ENCODE measurements around the gene ARHGAP30.
"Not testable (repeated sequence)": the region's sequence is repeated elsewhere in the genome, so short reads cannot be mapped to it uniquely, and the experiment has no call there.

The ARHGAP30 gene

GRCh38 chr1:161037661-161038522, 31.8 kb downstream of the ARHGAP30 start:
- Histone ChIP-seq H3K9ac (ENCODE audit: low read depth, low read length) (peak overlapping the region; percentile 46; the same call in 1 of the 2 replicates), H3K4me1 (ENCODE audit: control insufficient read depth, insufficient read depth, low read length) (peaks cover 17% of the 10 kb centered on the region; the same call in 1 of the 2 replicates), H3K36me3 (ENCODE audit: control insufficient read depth, insufficient read depth, low read length) (peaks cover 42% of the 10 kb centered on the region), H3K9me3 (ENCODE audit: control insufficient read depth, insufficient read depth, low read length) (no peaks in the 10 kb centered on the region), H3K27me3 (ENCODE audit: control insufficient read depth, insufficient read depth, low read length) (no peaks in the 10 kb centered on the region), H3K4me3 (ENCODE audit: low read depth, low read length) (peak overlapping the region; percentile 81), H3K27ac (ENCODE audit: low read depth, low read length) (peak overlapping the region; percentile 77)

- H3K27ac ChIP-seq (ENCODE audit: low read depth, low read length) = no peak overlapping the region
- H3K4me3 ChIP-seq (ENCODE audit: low read depth, low read length) = no peak overlapping the region
- H3K36me3 ChIP-seq (ENCODE audit: control insufficient read depth, insufficient read depth, low read length) = peaks cover 7% of the 10 kb centered on the region; the same call in 1 of the 2 replicates
- no peaks in the 10 kb centered on the region for H3K9me3 ChIP-seq (ENCODE audit: control insufficient read depth, insufficient read depth, low read length)
- H3K4me1 ChIP-seq (ENCODE audit: control insufficient read depth, insufficient read depth, low read length) = peaks cover 20% of the 10 kb centered on the region; the same call in 1 of the 2 replicates
- no peaks in the 10 kb centered on the region for H3K27me3 ChIP-seq (ENCODE audit: control insufficient read depth, insufficient read depth, low read length)
- H3K9ac ChIP-seq (ENCODE audit: low read depth, low read length) = no peak overlapping the region
Measured at GRCh38 chr1:161033751-161034150, 35.9 kb downstream of the ARHGAP30 start.

GRCh38 chr1:161032409-161032808, 37.3 kb downstream of the ARHGAP30 start:
- Histone ChIP-seq H3K36me3 (ENCODE audit: control insufficient read depth, insufficient read depth, low read length) (peaks cover 5% of the 10 kb centered on the region; the same call in 1 of the 2 replicates), H3K27ac (ENCODE audit: low read depth, low read length) (no peak overlapping the region), H3K4me1 (ENCODE audit: control insufficient read depth, insufficient read depth, low read length) (peaks cover 14% of the 10 kb centered on the region; the same call in 1 of the 2 replicates), H3K9ac (ENCODE audit: low read depth, low read length) (no peak overlapping the region), H3K4me3 (ENCODE audit: low read depth, low read length) (no peak overlapping the region), H3K27me3 (ENCODE audit: control insufficient read depth, insufficient read depth, low read length) (no peaks in the 10 kb centered on the region), H3K9me3 (ENCODE audit: control insufficient read depth, insufficient read depth, low read length) (no peaks in the 10 kb centered on the region)

- no peak overlapping the region for H3K9ac ChIP-seq (ENCODE audit: low read depth, low read length)
- no peak overlapping the region for H3K27ac ChIP-seq (ENCODE audit: low read depth, low read length)
- no peak overlapping the region for H3K4me3 ChIP-seq (ENCODE audit: low read depth, low read length)
- no peaks in the 10 kb centered on the region for H3K27me3 ChIP-seq (ENCODE audit: control insufficient read depth, insufficient read depth, low read length)
- H3K36me3 ChIP-seq (ENCODE audit: control insufficient read depth, insufficient read depth, low read length) = no peaks in the 10 kb centered on the region
- peaks cover 13% of the 10 kb centered on the region; the same call in 1 of the 2 replicates for H3K4me1 ChIP-seq (ENCODE audit: control insufficient read depth, insufficient read depth, low read length)
- H3K9me3 ChIP-seq (ENCODE audit: control insufficient read depth, insufficient read depth, low read length) = no peaks in the 10 kb centered on the region
Measured at GRCh38 chr1:161031874-161032273, 37.8 kb downstream of the ARHGAP30 start.

GRCh38 chr1:161029466-161029865, 40.2 kb downstream of the ARHGAP30 start:
- not testable (repeated sequence) for H3K9ac ChIP-seq (ENCODE audit: low read depth, low read length); H3K4me1 ChIP-seq (ENCODE audit: control insufficient read depth, insufficient read depth, low read length); H3K27ac ChIP-seq (ENCODE audit: low read depth, low read length); H3K9me3 ChIP-seq (ENCODE audit: control insufficient read depth, insufficient read depth, low read length); H3K36me3 ChIP-seq (ENCODE audit: control insufficient read depth, insufficient read depth, low read length); H3K4me3 ChIP-seq (ENCODE audit: low read depth, low read length); H3K27me3 ChIP-seq (ENCODE audit: control insufficient read depth, insufficient read depth, low read length)

GRCh38 chr1:161026954-161027353, 42.7 kb downstream of the ARHGAP30 start:
- not testable (repeated sequence) for H3K27me3 ChIP-seq (ENCODE audit: control insufficient read depth, insufficient read depth, low read length); H3K9ac ChIP-seq (ENCODE audit: low read depth, low read length); H3K4me3 ChIP-seq (ENCODE audit: low read depth, low read length); H3K36me3 ChIP-seq (ENCODE audit: control insufficient read depth, insufficient read depth, low read length); H3K27ac ChIP-seq (ENCODE audit: low read depth, low read length); H3K9me3 ChIP-seq (ENCODE audit: control insufficient read depth, insufficient read depth, low read length); H3K4me1 ChIP-seq (ENCODE audit: control insufficient read depth, insufficient read depth, low read length)

- H3K36me3 ChIP-seq (ENCODE audit: control insufficient read depth, insufficient read depth, low read length); H3K9ac ChIP-seq (ENCODE audit: low read depth, low read length); H3K4me3 ChIP-seq (ENCODE audit: low read depth, low read length); H3K27ac ChIP-seq (ENCODE audit: low read depth, low read length); H3K9me3 ChIP-seq (ENCODE audit: control insufficient read depth, insufficient read depth, low read length); H3K27me3 ChIP-seq (ENCODE audit: control insufficient read depth, insufficient read depth, low read length): not testable (repeated sequence)
- H3K4me1 ChIP-seq (ENCODE audit: control insufficient read depth, insufficient read depth, low read length) = peaks cover 19% of the 10 kb centered on the region
Measured at GRCh38 chr1:161022432-161022831, 47.3 kb downstream of the ARHGAP30 start.

- Histone ChIP-seq H3K27ac (ENCODE audit: low read depth, low read length) (peak overlapping the region; percentile 98), H3K9me3 (ENCODE audit: control insufficient read depth, insufficient read depth, low read length) (no peaks in the 10 kb centered on the region), H3K9ac (ENCODE audit: low read depth, low read length) (no peak overlapping the region; the same call in 1 of the 2 replicates), H3K36me3 (ENCODE audit: control insufficient read depth, insufficient read depth, low read length) (no peaks in the 10 kb centered on the region), H3K27me3 (ENCODE audit: control insufficient read depth, insufficient read depth, low read length) (no peaks in the 10 kb centered on the region), H3K4me1 (ENCODE audit: control insufficient read depth, insufficient read depth, low read length) (peaks cover 23% of the 10 kb centered on the region), H3K4me3 (ENCODE audit: low read depth, low read length) (peak overlapping the region; percentile 67)
Measured at GRCh38 chr1:161021970-161022353, 47.7 kb downstream of the ARHGAP30 start.

GRCh38 chr1:161021165-161021969, 48.3 kb downstream of the ARHGAP30 start:
- no peaks in the 10 kb centered on the region for H3K9me3 ChIP-seq (ENCODE audit: control insufficient read depth, insufficient read depth, low read length)
- H3K27ac ChIP-seq (ENCODE audit: low read depth, low read length) = peak overlapping the region; percentile 98
- H3K9ac ChIP-seq (ENCODE audit: low read depth, low read length) = peak overlapping the region; percentile 91
- H3K4me3 ChIP-seq (ENCODE audit: low read depth, low read length) = peak overlapping the region; percentile 93
- H3K36me3 ChIP-seq (ENCODE audit: control insufficient read depth, insufficient read depth, low read length) = no peaks in the 10 kb centered on the region
- peaks cover 23% of the 10 kb centered on the region for H3K4me1 ChIP-seq (ENCODE audit: control insufficient read depth, insufficient read depth, low read length)
- no peaks in the 10 kb centered on the region for H3K27me3 ChIP-seq (ENCODE audit: control insufficient read depth, insufficient read depth, low read length)

GRCh38 chr1:161020509-161021164, 49.1 kb downstream of the ARHGAP30 start, which contains the start of gene F11R:
Gene F11R (minus strand): TSS chr1:161021152. CDS start chr1:161021073, 79 bp downstream.
- Histone ChIP-seq H3K27ac (ENCODE audit: low read depth, low read length) (peak within 1 kb of the TSS; percentile 98), H3K4me1 (ENCODE audit: control insufficient read depth, insufficient read depth, low read length) (peaks cover 23% of the 10 kb centered on the region), H3K9ac (ENCODE audit: low read depth, low read length) (peak within 1 kb of the TSS; percentile 91), H3K36me3 (ENCODE audit: control insufficient read depth, insufficient read depth, low read length) (no peaks in the 10 kb centered on the region), H3K9me3 (ENCODE audit: control insufficient read depth, insufficient read depth, low read length) (no peaks in the 10 kb centered on the region), H3K4me3 (ENCODE audit: low read depth, low read length) (peak within 1 kb of the TSS; percentile 93), H3K27me3 (ENCODE audit: control insufficient read depth, insufficient read depth, low read length) (no peaks in the 10 kb centered on the region)
